HEK293 (cell line): ENCODE measurements around the gene KCNMA1.

Experiments used
- CTCF ChIP-seq: fragments of 450-650 bp; formaldehyde crosslinking; IDR thresholded peaks from 2 replicates; pipeline ENCODE4 v1.5.1; 2016; ENCODE audit warnings: missing biosample characterization, missing genetic modification characterization
- PRDM4 ChIP-seq: fragments of 450-650 bp; formaldehyde crosslinking; IDR thresholded peaks from 2 replicates; pipeline ENCODE4 v1.5.1; 2017; ENCODE audit warnings: missing biosample characterization, missing genetic modification characterization
- TRIM28 ChIP-seq: IDR thresholded peaks from 2 replicates; pipeline ENCODE4 v1.6.1; 2011; ENCODE audit warnings: low read length, control low read depth, borderline replicate concordance
- ZBTB26 ChIP-seq: fragments of 450-650 bp; formaldehyde crosslinking; optimal IDR thresholded peaks from 2 replicates; pipeline ENCODE3; 2016; ENCODE audit warnings: missing biosample characterization, mild to moderate bottlenecking, missing genetic modification characterization
- ZFP41 ChIP-seq: fragments of 450-650 bp; formaldehyde crosslinking; IDR thresholded peaks from 2 replicates; pipeline ENCODE4 v1.5.1; 2016; ENCODE audit warnings: missing biosample characterization, missing genetic modification characterization, borderline replicate concordance
- ZNF10 ChIP-seq: fragments of 450-650 bp; formaldehyde crosslinking; IDR thresholded peaks from 2 replicates; pipeline ENCODE4 v1.5.1; 2017; ENCODE audit warnings: missing biosample characterization, missing genetic modification characterization
- ZNF148 ChIP-seq: fragments of 450-650 bp; formaldehyde crosslinking; IDR thresholded peaks from 2 replicates; pipeline ENCODE4 v1.5.0; 2017; ENCODE audit warnings: missing biosample characterization, missing genetic modification characterization, borderline replicate concordance
- ZNF157 ChIP-seq: fragments of 450-650 bp; formaldehyde crosslinking; IDR thresholded peaks from 2 replicates; pipeline ENCODE4 v1.5.1; 2016; ENCODE audit warnings: missing biosample characterization, missing genetic modification characterization
- ZNF18 ChIP-seq: fragments of 450-650 bp; formaldehyde crosslinking; IDR thresholded peaks from 2 replicates; pipeline ENCODE4 v1.5.1; 2016; ENCODE audit warnings: missing biosample characterization, missing genetic modification characterization
- ZNF274 ChIP-seq, 2 experiments: fragments of 200-500 bp in 1 of 2; fragments of 450-650 bp in 1 of 2; sonication (Bioruptor generic) in 1 of 2; formaldehyde crosslinking in 1 of 2; IDR thresholded peaks; 2 replicates each; pipeline versions ENCODE4 v1.5.1 to v1.6.1; 2014 to 2016; ENCODE audit warnings: borderline replicate concordance in 1 of 2, inconsistent platforms in 1 of 2, low read length in 1 of 2, missing biosample characterization in 1 of 2, missing genetic modification characterization in 1 of 2

- no peak for TF ChIP-seq ZNF10 (tag by site-specific recombination)
- no peak for TF ChIP-seq ZNF157
- no peak for TF ChIP-seq ZNF18 (tag by site-specific recombination)
- TF ChIP-seq CTCF (tag by site-specific recombination): no peak
- no peak for TF ChIP-seq ZNF274 (IDR thresholded peaks at IDR 0.05; ENCODE audit: low read length)
- TF ChIP-seq ZNF274 (tag by site-specific recombination; IDR thresholded peaks at IDR 0.05; ENCODE audit: borderline replicate concordance): no peak
- TF ChIP-seq TRIM28: no peak
- no peak for TF ChIP-seq PRDM4 (tag by site-specific recombination)
- no peak for TF ChIP-seq ZBTB26
- no peak for TF ChIP-seq ZNF148 (tag by site-specific recombination)
- TF ChIP-seq ZFP41 (tag by site-specific recombination): no peak
Measured at GRCh38 chr10:77086081-77086480, 551.5 kb downstream of the KCNMA1 start.
